Fibroblast of peridontal ligament (primary cell): Measurements from ENCODE around the gene DMXL2.
"Not testable (repeated sequence)": the region's sequence is repeated elsewhere in the genome, so short reads cannot be mapped to it uniquely, and the experiment has no call there.

ENCODE experiments used
- DNase-seq: peaks from one replicate; pipeline ENCODE4 v3.0.0-alpha.2; 2010; ENCODE audit errors: extremely low read depth

Gene DMXL2

GRCh38 chr15:51621936-51622603, 501 bp downstream of the DMXL2 start:
- DNase-seq, result peak; percentile 55

GRCh38 chr15:51621155-51621765, 1.3 kb downstream of the DMXL2 start:
- peak; percentile 28 for DNase-seq

GRCh38 chr15:51620641-51621040, 1.9 kb downstream of the DMXL2 start:
- DNase-seq, result no peak

GRCh38 chr15:51620122-51620521, 2.4 kb downstream of the DMXL2 start:
- DNase-seq, result peak; percentile 6

GRCh38 chr15:51619331-51620035, 3.1 kb downstream of the DMXL2 start:
- DNase-seq, result no peak

GRCh38 chr15:51617886-51618285, 4.7 kb downstream of the DMXL2 start:
- no peak for DNase-seq

- DNase-seq, result no peak
Observed at GRCh38 chr15:51613951-51614350, 8.6 kb downstream of the DMXL2 start.

GRCh38 chr15:51612669-51613068, 9.9 kb downstream of the DMXL2 start:
- not testable (repeated sequence) for DNase-seq

- DNase-seq, result not testable (repeated sequence)
Observed at GRCh38 chr15:51603462-51603948, 19.1 kb downstream of the DMXL2 start.

- no peak for DNase-seq
Observed at GRCh38 chr15:51603002-51603401, 19.6 kb downstream of the DMXL2 start.

- no peak for DNase-seq
Observed at GRCh38 chr15:51602484-51602883, 20.1 kb downstream of the DMXL2 start.

- no peak for DNase-seq
Observed at GRCh38 chr15:51601801-51602200, 20.8 kb downstream of the DMXL2 start.

- peak; percentile 10 for DNase-seq
Observed at GRCh38 chr15:51600114-51600513, 22.5 kb downstream of the DMXL2 start.

GRCh38 chr15:51589881-51590568, 32.5 kb downstream of the DMXL2 start:
- DNase-seq, result no peak

- no peak for DNase-seq
Observed at GRCh38 chr15:51588966-51589365, 33.6 kb downstream of the DMXL2 start.

- DNase-seq, result no peak
Observed at GRCh38 chr15:51585986-51586385, 36.6 kb downstream of the DMXL2 start.

- no peak for DNase-seq
Observed at GRCh38 chr15:51580982-51581381, 41.6 kb downstream of the DMXL2 start.

GRCh38 chr15:51580385-51580784, 42.2 kb downstream of the DMXL2 start:
- DNase-seq, result no peak

GRCh38 chr15:51579012-51579411, 43.6 kb downstream of the DMXL2 start:
- DNase-seq, result peak; percentile 30

GRCh38 chr15:51577636-51578304, 44.8 kb downstream of the DMXL2 start:
- DNase-seq, result peak; percentile 3

- DNase-seq, result peak; percentile 95
Observed at GRCh38 chr15:51576911-51577500, 45.6 kb downstream of the DMXL2 start.
